Heart left ventricle (tissue), 13 donors: ENCODE measurements around the gene SCFD2.

Experiments used
- POLR2A ChIP-seq, 2 donors: fragments of 450-650 bp; IDR thresholded peaks; one replicate each; pipeline ENCODE4 v1.6.1; 2017; ENCODE audit warnings: antibody characterized with exemption in 2 of 2, mild to moderate bottlenecking in 2 of 2, moderate library complexity in 2 of 2
- TF ChIP-seq, protein P1 (sequence below), 12 donors: fragments of 200-600 bp; sonication (generic) in 4 of 12; IDR thresholded peaks; one replicate each; pipeline versions ENCODE4 v1.5.0 to v1.8.0; 2018 to 2022; ENCODE audit warnings: antibody characterized with exemption in 12 of 12, mild to moderate bottlenecking in 5 of 12
- donor health status: ischemic (EF 13 %, LVEDD 7.1; RV severe dilation, severe dysfunction).
- donor health status: DM: no; HTN: yes; CAD: no.
- donor health status: DM: no; HTN: no; CAD: no.
- donor health status: ischemic (EF 25% LVEDD 6.9; RV normal size, moderate dysfunction).
- donor health status: ischemic (EF 25% LVEDD 5.7; RV mildly dilated, moderate dysfunction).
- donor health status: ischemic (EF 35%, LVEDD 5.7; RV mildly dilated, moderate dysfunction).
- donor health status: nonischemic (EF 11% LVEDD 7.7; RV severe dilation, severe dysfunction).
- donor health status: DM: yes; HTN: yes; CAD: no.
- donor health status: PGD.
- donor health status: ischemic (EF 29% LVEDD 5.4; RV normal size, mild dysfunction).
- donor health status: nonischemic (EF 23%, LVEDD 6.1; RV moderate dilation, normal function).

DNA sequence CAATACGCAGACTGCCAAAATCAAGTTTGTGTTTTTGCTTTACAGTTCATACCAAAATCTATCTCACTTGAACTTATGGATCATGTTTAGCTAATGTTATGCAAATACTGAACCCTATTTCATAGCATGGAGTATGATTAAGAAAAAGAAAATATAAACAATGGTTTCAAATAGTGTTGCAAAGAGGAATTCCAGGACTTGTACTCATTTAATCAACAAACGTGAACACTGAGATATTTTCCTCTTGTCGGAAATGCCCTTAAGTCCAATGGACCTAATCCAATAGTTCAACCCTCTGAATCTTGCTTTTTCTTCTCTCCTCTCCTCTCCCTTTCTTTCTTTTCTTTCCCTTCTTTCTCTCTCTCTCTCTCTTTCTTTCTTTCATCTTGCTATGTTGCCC, 473.0 kb downstream of the SCFD2 start:
- TF ChIP-seq, protein P1, sequence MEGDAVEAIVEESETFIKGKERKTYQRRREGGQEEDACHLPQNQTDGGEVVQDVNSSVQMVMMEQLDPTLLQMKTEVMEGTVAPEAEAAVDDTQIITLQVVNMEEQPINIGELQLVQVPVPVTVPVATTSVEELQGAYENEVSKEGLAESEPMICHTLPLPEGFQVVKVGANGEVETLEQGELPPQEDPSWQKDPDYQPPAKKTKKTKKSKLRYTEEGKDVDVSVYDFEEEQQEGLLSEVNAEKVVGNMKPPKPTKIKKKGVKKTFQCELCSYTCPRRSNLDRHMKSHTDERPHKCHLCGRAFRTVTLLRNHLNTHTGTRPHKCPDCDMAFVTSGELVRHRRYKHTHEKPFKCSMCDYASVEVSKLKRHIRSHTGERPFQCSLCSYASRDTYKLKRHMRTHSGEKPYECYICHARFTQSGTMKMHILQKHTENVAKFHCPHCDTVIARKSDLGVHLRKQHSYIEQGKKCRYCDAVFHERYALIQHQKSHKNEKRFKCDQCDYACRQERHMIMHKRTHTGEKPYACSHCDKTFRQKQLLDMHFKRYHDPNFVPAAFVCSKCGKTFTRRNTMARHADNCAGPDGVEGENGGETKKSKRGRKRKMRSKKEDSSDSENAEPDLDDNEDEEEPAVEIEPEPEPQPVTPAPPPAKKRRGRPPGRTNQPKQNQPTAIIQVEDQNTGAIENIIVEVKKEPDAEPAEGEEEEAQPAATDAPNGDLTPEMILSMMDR (IDR thresholded peaks at IDR 0.05): no peak
- TF ChIP-seq POLR2A (IDR thresholded peaks at IDR 0.05): no peak
